Astrocyte of the cerebellum (primary cell): ENCODE measurements around the gene PLIN4.

ENCODE experiments used
- DNase-seq: peaks from one replicate; pipeline ENCODE4 v3.0.0-alpha.2; 2011; ENCODE audit warnings: low read depth
- H3K4me3 ChIP-seq: 2 replicates; pipeline ENCODE4 v1.5.1; 2011; ENCODE audit warnings: mild to moderate bottlenecking, low read depth, low read length, moderate library complexity
- CTCF ChIP-seq: IDR thresholded peaks from 2 replicates; pipeline ENCODE4 v1.5.1; 2012; ENCODE audit warnings: low read length, low read depth, moderate library complexity, mild to moderate bottlenecking; ENCODE audit errors: missing control alignments
- in situ Hi-C: cut with HindIII; loops from 2 replicates; pipeline ENCODE4 v1.10.0; 2017; ENCODE audit warnings: low sequenced_read_pairs

PLIN4 gene

GRCh38 chr19:4473763-4474513 is 44.3 kb downstream of the PLIN4 start:
- DNase-seq, result no peak
- no peak for TF ChIP-seq CTCF
- in situ Hi-C loops, result no loop called here
- peak overlapping the region; percentile 96 for H3K4me3 ChIP-seq

GRCh38 chr19:4473011-4473762 is 45.1 kb downstream of the PLIN4 start:
- H3K4me3 ChIP-seq, result peak overlapping the region; percentile 96
- in situ Hi-C loops, result no loop called here
- TF ChIP-seq CTCF, result no peak
- DNase-seq, result no peak

- no peak for DNase-seq
These were observed 45.9 kb downstream of the PLIN4 start, which contains the start of gene HDGFL2 for GRCh38 chr19:4472174-4472974. HDGFL2 (plus strand) TSS chr19:4472297; CDS start chr19:4472351, 54 bp downstream.

GRCh38 chr19:4471403-4472173 is 46.7 kb downstream of the PLIN4 start:
- TF ChIP-seq CTCF, result no peak
- in situ Hi-C loops, result no loop called here
- H3K4me3 ChIP-seq, result peak overlapping the region; percentile 57
- peak; percentile 100 for DNase-seq

More at GRCh38 chr19:4472174-4472974, 45.9 kb downstream of the PLIN4 start, which contains the start of gene HDGFL2:
- TF ChIP-seq CTCF, result no peak
- H3K4me3 ChIP-seq, result peak within 1 kb of the TSS; percentile 96
- in situ Hi-C loops, result no loop called here

- no peak for TF ChIP-seq CTCF
- no peak overlapping the region for H3K4me3 ChIP-seq
- DNase-seq, result no peak
- in situ Hi-C loops, result no loop called here
These were observed 50.5 kb downstream of the PLIN4 start for GRCh38 chr19:4467835-4468234.
